NB4 (cell line): ENCODE results near the gene ADAP1.

ENCODE experiments used
- MYC ChIP-seq: IDR thresholded peaks from 2 replicates; pipeline ENCODE4 v1.6.1; 2011; ENCODE audit warnings: low read depth, low read length
- POLR2A ChIP-seq: IDR thresholded peaks from 2 replicates; pipeline ENCODE4 v1.6.1; 2011; ENCODE audit warnings: mild to moderate bottlenecking; ENCODE audit not compliant: insufficient read length; ENCODE audit errors: extremely low read depth
- TF ChIP-seq, protein P1 (sequence below): IDR thresholded peaks from one replicate; pipeline ENCODE4 v1.5.1; 2012; ENCODE audit warnings: low read depth, low read length

DNA sequence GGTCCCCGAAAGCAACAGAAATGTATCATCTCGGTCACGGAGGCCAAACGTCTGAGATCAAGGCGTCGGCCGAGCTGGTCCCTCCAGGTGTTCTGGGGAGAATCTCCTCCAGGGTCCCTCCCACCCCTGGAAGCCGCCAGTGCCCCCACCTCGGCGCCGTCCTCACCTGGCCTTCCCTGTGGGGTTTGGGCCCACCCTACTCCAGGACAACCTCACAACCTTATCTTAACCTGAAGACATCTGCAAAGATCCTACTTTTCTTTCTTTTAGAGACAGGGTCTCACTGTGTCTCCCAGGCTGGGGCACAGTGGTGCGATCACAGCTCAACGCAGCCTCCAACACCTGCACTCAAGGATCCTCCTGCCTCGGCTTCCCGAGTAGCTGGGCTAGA lies 33.4 kb downstream of the ADAP1 start:
- TF ChIP-seq, protein P1, sequence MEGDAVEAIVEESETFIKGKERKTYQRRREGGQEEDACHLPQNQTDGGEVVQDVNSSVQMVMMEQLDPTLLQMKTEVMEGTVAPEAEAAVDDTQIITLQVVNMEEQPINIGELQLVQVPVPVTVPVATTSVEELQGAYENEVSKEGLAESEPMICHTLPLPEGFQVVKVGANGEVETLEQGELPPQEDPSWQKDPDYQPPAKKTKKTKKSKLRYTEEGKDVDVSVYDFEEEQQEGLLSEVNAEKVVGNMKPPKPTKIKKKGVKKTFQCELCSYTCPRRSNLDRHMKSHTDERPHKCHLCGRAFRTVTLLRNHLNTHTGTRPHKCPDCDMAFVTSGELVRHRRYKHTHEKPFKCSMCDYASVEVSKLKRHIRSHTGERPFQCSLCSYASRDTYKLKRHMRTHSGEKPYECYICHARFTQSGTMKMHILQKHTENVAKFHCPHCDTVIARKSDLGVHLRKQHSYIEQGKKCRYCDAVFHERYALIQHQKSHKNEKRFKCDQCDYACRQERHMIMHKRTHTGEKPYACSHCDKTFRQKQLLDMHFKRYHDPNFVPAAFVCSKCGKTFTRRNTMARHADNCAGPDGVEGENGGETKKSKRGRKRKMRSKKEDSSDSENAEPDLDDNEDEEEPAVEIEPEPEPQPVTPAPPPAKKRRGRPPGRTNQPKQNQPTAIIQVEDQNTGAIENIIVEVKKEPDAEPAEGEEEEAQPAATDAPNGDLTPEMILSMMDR, result no peak
- TF ChIP-seq POLR2A (no peak), MYC (no peak)
